Esophagus squamous epithelium (tissue), 4 donors: ENCODE measurements around the gene DAAM1.

Experiments
- POLR2A ChIP-seq, 4 donors: fragments of 450-650 bp; IDR thresholded peaks; one replicate each; pipeline ENCODE4 v1.6.1; 2017; ENCODE audit warnings: antibody characterized with exemption in 4 of 4, mild to moderate bottlenecking in 4 of 4, moderate library complexity in 3 of 4
- TF ChIP-seq, protein P1 (sequence below), 6 experiments: fragments of 450-650 bp in 4 of 6; fragments of 200-600 bp in 2 of 6; sonication (generic) in 2 of 6; IDR thresholded peaks; one replicate each; pipeline ENCODE4 v1.5.1; 2016 to 2019; ENCODE audit warnings: antibody characterized with exemption in 6 of 6, mild to moderate bottlenecking in 4 of 6, moderate library complexity in 4 of 6

DNA sequence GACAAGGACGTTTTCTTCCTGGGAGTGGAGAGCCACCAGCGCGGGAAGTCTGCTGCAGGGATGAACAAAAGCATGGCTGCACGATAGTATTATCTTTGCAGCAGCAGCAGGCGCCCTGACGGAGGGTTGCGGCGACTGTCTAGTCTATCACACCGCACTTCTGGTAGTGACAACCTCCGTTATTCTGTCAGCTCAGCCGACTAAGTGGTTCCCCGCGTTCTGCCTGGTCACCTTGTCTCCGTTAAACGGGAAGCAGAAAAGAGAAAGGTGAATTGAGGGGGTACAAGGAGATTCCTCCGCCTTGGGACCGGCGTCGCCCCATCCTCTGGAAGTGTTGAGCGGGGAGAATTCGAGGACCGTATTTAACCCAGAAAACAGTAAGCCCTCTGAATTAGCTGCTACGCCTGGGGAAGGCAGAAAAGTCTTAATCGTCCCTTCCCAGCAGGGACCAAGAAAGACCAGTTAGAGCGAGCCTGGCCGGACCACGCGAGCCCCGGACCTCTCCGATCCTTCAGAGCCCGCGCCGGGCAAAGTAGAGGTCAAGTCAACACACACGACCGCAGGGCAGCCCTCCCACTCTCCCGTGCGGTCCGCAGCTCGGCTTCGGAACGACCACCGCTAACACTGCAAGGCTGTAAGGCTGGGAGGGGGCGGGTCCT lies 536 bp upstream of the DAAM1 start:
- TF ChIP-seq, protein P1, sequence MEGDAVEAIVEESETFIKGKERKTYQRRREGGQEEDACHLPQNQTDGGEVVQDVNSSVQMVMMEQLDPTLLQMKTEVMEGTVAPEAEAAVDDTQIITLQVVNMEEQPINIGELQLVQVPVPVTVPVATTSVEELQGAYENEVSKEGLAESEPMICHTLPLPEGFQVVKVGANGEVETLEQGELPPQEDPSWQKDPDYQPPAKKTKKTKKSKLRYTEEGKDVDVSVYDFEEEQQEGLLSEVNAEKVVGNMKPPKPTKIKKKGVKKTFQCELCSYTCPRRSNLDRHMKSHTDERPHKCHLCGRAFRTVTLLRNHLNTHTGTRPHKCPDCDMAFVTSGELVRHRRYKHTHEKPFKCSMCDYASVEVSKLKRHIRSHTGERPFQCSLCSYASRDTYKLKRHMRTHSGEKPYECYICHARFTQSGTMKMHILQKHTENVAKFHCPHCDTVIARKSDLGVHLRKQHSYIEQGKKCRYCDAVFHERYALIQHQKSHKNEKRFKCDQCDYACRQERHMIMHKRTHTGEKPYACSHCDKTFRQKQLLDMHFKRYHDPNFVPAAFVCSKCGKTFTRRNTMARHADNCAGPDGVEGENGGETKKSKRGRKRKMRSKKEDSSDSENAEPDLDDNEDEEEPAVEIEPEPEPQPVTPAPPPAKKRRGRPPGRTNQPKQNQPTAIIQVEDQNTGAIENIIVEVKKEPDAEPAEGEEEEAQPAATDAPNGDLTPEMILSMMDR (IDR thresholded peaks at IDR 0.05), result no peak
- no peak for TF ChIP-seq POLR2A (IDR thresholded peaks at IDR 0.05)
